HepG2 (cell line): ENCODE data around the gene NT5C1B. TPM values are rescaled to one million over a fixed set of nuclear protein-coding genes. Genes with fewer than 3 reads are reported as not detected.
A peak's percentile ranks its signal among the peaks of the same experiment; 100 is the strongest.

Experiments used
- AGO1 ChIP-seq: fragments of 200-400 bp; formaldehyde crosslinking; IDR thresholded peaks from 2 replicates; pipeline ENCODE4 v1.6.1; 2017; ENCODE audit warnings: mild to moderate bottlenecking, low read depth, low read length, moderate library complexity; ENCODE audit not compliant: poor library complexity, severe bottlenecking
- CEBPZ ChIP-seq: IDR thresholded peaks from 2 replicates; pipeline ENCODE4 v1.6.1; 2012; ENCODE audit warnings: low read length, improper control_type of control experiment
- ETV6 ChIP-seq: sonication (generic); formaldehyde crosslinking; conservative IDR thresholded peaks from 2 replicates; pipeline ENCODE4 v1.4.0; 2020; ENCODE audit warnings: missing genetic modification reagents
- FOXJ3 ChIP-seq: sonication (generic); formaldehyde crosslinking; IDR thresholded peaks from 2 replicates; pipeline ENCODE4 v1.4.0; 2020; ENCODE audit warnings: missing genetic modification reagents, mild to moderate bottlenecking, borderline replicate concordance
- MED13 ChIP-seq: sonication (generic); formaldehyde crosslinking; IDR thresholded peaks from 2 replicates; pipeline ENCODE4 v1.5.0; 2020; ENCODE audit warnings: missing genetic modification reagents
- MTA3 ChIP-seq: sonication (generic); formaldehyde crosslinking; IDR thresholded peaks from 2 replicates; pipeline ENCODE4 v1.4.0; 2020; ENCODE audit warnings: missing genetic modification reagents
- MXD1 ChIP-seq: sonication (generic); formaldehyde crosslinking; IDR thresholded peaks from 2 replicates; pipeline ENCODE4 v1.4.0; 2020; ENCODE audit warnings: mild to moderate bottlenecking, missing genetic modification reagents
- SRSF1 ChIP-seq: fragments of 200-400 bp; formaldehyde crosslinking; optimal IDR thresholded peaks from 2 replicates; pipeline ENCODE3; 2017; ENCODE audit warnings: mild to moderate bottlenecking, low read depth, low read length, moderate library complexity
- TCF7L2 ChIP-seq: IDR thresholded peaks from 2 replicates; pipeline ENCODE4 v1.6.1; 2011; ENCODE audit warnings: mild to moderate bottlenecking, low read depth, low read length, moderate library complexity
- ZFP36L1 ChIP-seq: sonication (generic); formaldehyde crosslinking; IDR thresholded peaks from 2 replicates; pipeline ENCODE4 v1.8.0; 2022; ENCODE audit warnings: mild to moderate bottlenecking, missing genetic modification reagents, moderate library complexity
- ZNF234 ChIP-seq: sonication (generic); formaldehyde crosslinking; conservative IDR thresholded peaks from 2 replicates; pipeline ENCODE4 v1.5.1; 2020; ENCODE audit warnings: mild to moderate bottlenecking, missing genetic modification reagents
- ZNF775 ChIP-seq: sonication (generic); formaldehyde crosslinking; IDR thresholded peaks from 2 replicates; pipeline ENCODE4 v1.4.0; 2020; ENCODE audit warnings: missing genetic modification reagents, mild to moderate bottlenecking, moderate library complexity, borderline replicate concordance
- polyA plus RNA-seq, 8 experiments: library from polyadenylated mRNA; depleted of rRNA in 3 of 8; stranded (reverse) in 7 of 8; unstranded in 1 of 8; fragments of >200 nt; fragmentation: Illumina TruSeq in 4 of 8; extraction: Trizol in 4 of 8; gene quantifications; 2 replicates each; pipeline versions ENCODE4 v1.2.1 to v1.2.3, GENCODE V29; 2011 to 2016; ENCODE audit warnings: low read depth in 4 of 8, missing spikeins in 1 of 8, mixed read lengths in 1 of 8; ENCODE audit not compliant: insufficient read depth in 1 of 8
- total RNA-seq, 5 experiments: library from RNA; depleted of rRNA; stranded (reverse); fragments of >200 nt; fragmentation: Illumina TruSeq; extraction: Trizol; gene quantifications; 2 replicates each; pipeline ENCODE4 v1.2.3, GENCODE V29; 2016; ENCODE audit warnings: low read depth in 1 of 5
- TF ChIP-seq, protein P1 (sequence below): sonication (generic); formaldehyde crosslinking; IDR thresholded peaks from 2 replicates; pipeline ENCODE4 v1.8.0; 2022; ENCODE audit warnings: missing genetic modification reagents, mild to moderate bottlenecking, moderate library complexity, borderline replicate concordance
- TF ChIP-seq, protein P2 (sequence below): sonication (generic); formaldehyde crosslinking; IDR thresholded peaks from 2 replicates; pipeline ENCODE4 v1.4.0; 2020; ENCODE audit warnings: missing genetic modification reagents

The NT5C1B gene
- total and polyA plus RNA-seq, 2 of the 13 experiments (the other 11 are each of a cell fraction or from before 2014, with no cell fraction given), result not detected

DNA sequence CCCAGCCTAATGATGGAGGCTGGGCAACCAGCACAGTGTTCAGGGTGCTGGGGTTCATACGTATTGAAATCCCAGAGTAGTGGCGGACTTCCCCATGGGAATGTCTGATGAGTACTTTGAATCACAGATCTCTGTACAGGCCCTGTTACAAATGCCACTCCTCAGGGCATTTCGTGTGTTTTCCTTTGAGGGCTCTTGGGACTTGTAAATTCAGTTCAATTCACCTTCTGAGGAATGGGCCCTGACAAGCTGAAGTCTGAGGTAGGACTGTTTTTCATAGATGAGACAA is 28.6 kb downstream of the NT5C1B start (continued):
- TF ChIP-seq ZNF775 (CRISPR knock-in tag) (no peak), MTA3 (CRISPR knock-in tag) (no peak), TCF7L2 (no peak), CEBPZ (no peak), ZNF234 (no peak), ZFP36L1 (peak; percentile 22; the same call in 1 of the 2 replicates), FOXJ3 (CRISPR knock-in tag) (0 out of 2 replicates have a peak, but pooled peaks have one; percentile 38), SRSF1 (no peak), MED13 (CRISPR knock-in tag) (no peak), AGO1 (no peak), MXD1 (CRISPR knock-in tag) (no peak), ETV6 (CRISPR knock-in tag) (no peak)
- TF ChIP-seq, protein P1, sequence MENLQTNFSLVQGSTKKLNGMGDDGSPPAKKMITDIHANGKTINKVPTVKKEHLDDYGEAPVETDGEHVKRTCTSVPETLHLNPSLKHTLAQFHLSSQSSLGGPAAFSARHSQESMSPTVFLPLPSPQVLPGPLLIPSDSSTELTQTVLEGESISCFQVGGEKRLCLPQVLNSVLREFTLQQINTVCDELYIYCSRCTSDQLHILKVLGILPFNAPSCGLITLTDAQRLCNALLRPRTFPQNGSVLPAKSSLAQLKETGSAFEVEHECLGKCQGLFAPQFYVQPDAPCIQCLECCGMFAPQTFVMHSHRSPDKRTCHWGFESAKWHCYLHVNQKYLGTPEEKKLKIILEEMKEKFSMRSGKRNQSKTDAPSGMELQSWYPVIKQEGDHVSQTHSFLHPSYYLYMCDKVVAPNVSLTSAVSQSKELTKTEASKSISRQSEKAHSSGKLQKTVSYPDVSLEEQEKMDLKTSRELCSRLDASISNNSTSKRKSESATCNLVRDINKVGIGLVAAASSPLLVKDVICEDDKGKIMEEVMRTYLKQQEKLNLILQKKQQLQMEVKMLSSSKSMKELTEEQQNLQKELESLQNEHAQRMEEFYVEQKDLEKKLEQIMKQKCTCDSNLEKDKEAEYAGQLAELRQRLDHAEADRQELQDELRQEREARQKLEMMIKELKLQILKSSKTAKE (CRISPR knock-in tag), result no peak; the same call in 1 of the 2 replicates
- TF ChIP-seq, protein P2, sequence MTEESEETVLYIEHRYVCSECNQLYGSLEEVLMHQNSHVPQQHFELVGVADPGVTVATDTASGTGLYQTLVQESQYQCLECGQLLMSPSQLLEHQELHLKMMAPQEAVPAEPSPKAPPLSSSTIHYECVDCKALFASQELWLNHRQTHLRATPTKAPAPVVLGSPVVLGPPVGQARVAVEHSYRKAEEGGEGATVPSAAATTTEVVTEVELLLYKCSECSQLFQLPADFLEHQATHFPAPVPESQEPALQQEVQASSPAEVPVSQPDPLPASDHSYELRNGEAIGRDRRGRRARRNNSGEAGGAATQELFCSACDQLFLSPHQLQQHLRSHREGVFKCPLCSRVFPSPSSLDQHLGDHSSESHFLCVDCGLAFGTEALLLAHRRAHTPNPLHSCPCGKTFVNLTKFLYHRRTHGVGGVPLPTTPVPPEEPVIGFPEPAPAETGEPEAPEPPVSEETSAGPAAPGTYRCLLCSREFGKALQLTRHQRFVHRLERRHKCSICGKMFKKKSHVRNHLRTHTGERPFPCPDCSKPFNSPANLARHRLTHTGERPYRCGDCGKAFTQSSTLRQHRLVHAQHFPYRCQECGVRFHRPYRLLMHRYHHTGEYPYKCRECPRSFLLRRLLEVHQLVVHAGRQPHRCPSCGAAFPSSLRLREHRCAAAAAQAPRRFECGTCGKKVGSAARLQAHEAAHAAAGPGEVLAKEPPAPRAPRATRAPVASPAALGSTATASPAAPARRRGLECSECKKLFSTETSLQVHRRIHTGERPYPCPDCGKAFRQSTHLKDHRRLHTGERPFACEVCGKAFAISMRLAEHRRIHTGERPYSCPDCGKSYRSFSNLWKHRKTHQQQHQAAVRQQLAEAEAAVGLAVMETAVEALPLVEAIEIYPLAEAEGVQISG (CRISPR knock-in tag), result no peak
